ENCODE measurements around the gene FHIP2A.
"Not testable (repeated sequence)": the region's sequence is repeated elsewhere in the genome, so short reads cannot be mapped to it uniquely, and the experiment has no call there.

Gene FHIP2A

DNA sequence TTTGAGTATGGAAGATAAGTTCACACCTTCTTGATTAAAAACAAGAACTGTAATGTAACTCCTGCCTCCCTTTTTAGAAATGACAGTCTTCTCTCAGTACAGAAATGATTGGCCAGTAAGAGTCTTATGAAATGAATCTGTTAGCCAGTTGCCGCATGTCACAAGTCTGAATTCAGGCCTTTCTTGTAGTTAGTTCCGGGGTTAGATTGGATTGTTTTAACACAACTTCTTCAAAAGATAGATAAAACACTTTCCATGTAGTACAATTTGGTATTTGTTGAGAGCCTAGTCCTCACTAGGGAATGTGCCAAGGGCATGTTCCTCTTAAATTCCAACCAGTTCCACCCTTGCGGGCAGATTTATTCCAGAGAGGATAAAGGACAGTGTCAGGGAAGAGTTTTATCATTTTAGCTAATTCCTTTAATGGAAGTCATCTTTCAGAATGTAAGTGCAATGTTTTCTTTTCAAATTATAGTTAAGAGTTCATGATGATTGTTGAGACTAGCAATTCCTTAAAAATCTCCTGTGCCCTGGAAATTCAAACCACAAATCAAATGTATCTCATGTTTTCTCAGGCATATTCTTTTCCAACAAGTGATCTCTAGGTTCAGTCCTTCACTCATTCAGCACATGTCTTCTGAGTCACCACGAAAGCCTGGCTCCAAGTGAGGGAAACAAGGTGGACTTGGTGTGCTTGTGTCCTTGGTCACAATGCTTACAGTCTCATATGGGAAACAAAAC is 4.1 kb downstream of the FHIP2A start:
- FAIRE-seq (peak; percentile 89), DNase-seq (ENCODE audit: insufficient read length, low spot score) (no peak)
- no peak for TF ChIP-seq POLR2A (IDR thresholded peaks at IDR 0.05; ENCODE audit: low read depth, low read length)

DNA sequence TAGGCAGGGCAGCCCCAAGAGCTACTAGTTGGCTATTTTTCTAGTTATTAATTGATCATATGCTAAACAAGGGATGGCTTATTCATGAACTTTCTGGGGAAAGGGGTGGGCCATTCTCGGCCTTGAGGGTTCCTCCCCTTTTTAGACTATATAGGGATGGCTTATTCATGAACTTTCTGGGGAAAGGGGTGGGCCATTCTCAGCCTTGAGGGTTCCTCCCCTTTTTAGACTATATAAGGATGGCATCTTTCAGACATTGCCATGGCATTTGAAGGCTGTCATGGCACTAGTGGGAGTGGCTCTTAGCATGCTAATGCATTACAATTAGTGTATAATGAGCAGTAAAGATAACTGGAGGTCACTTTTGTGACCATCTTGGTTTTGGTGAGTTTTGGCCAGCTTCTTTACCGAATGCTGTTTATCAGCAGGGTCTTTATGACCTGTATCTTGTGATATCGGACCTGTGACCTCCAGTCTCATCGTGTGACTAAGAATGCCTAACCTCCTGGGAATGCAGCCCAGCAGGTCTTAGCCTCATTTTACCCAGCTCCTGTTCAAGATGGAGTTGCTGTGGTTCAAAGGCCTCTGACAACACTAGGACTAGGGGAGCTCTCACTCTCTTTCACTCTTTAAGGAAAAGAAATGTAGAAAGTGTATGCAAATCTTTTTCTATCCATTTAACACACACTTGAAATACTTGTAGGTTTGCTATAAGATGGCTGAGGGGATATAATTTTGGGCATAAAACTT is 7.8 kb downstream of the FHIP2A start:
- DNase-seq (ENCODE audit: insufficient read length, low spot score), result no peak
- no peak for FAIRE-seq

DNA sequence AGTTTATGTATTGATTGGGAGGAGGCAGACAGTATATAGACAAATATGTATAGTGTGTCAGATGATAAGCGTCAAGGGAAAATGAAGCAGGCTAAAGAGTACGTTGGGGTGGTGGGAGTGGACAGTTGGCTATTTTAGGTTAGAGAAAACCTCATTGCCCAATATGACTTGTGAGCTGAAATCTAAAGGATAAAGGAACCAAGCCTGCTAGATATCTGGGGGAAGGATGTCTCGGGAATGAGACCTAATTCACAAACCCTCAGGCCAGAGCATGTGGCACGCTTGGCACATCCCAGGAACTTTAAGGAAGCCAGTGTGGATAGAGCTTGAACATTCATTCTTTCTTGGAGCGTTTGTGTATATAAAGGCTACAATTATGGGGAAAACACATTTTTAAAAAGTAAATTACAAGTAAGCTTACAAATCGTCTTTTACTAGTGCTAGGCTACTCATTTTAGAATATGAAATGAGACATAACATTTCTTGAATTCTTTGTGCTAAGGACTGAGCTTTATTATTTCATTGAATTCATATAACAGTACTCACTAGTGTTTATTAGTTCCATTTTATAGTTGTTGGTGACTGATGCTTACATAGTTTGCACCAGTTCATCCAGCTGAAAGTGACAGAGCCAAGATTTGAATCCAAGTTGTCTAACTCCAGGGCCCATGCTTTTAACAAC is 9.7 kb downstream of the FHIP2A start:
- no peak for DNase-seq (ENCODE audit: insufficient read length, low spot score)
- TF ChIP-seq POLR2A (IDR thresholded peaks at IDR 0.05; ENCODE audit: low read depth, low read length), result no peak
- no peak for FAIRE-seq

More for the DNA sequence above, 7.8 kb downstream of the FHIP2A start:
- TF ChIP-seq POLR2A (IDR thresholded peaks at IDR 0.05; ENCODE audit: low read depth, low read length), result no peak

DNA sequence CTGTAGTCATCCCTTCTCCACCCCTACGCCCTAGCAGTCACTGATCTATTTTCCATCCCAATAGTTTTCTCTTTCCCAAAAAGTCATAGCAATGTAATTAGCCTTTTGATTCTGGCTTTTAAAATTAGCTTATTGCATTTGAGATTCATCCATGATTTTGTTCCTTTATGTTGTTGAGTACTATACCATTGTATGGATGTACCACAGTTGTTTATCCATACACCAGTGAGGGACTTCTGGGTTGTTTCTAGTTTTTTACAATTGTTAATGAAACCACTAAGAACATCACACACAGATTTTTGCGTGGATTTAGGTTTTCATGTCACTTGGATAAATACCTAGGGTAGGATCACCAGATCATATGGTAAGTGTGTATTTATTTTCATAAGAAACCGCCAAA is 16.1 kb downstream of the FHIP2A start:
- TF ChIP-seq POLR2A (IDR thresholded peaks at IDR 0.05; ENCODE audit: low read depth, low read length), result no peak
- FAIRE-seq (no peak), DNase-seq (ENCODE audit: insufficient read length, low spot score) (no peak)

DNA sequence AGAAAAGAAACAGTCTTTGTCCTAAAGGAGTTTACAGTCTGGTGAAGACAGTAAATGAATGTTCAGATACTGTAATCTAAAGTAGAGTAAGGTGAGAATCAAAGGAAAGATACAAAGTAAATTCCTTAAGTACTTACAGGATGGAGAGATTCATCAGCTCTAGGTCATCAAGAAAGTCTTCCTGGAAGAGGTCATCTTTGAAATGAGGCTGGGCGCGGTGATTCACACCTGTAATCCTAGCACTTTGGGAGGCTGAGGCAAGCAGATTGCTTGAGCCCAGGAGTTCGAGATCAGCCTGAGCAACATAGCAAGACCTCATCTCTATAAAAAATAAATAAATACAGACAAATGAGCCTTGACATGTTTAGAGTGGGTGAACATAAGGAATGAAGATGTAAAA is 18.3 kb downstream of the FHIP2A start:
- no peak for TF ChIP-seq POLR2A (IDR thresholded peaks at IDR 0.05; ENCODE audit: low read depth, low read length)

DNA sequence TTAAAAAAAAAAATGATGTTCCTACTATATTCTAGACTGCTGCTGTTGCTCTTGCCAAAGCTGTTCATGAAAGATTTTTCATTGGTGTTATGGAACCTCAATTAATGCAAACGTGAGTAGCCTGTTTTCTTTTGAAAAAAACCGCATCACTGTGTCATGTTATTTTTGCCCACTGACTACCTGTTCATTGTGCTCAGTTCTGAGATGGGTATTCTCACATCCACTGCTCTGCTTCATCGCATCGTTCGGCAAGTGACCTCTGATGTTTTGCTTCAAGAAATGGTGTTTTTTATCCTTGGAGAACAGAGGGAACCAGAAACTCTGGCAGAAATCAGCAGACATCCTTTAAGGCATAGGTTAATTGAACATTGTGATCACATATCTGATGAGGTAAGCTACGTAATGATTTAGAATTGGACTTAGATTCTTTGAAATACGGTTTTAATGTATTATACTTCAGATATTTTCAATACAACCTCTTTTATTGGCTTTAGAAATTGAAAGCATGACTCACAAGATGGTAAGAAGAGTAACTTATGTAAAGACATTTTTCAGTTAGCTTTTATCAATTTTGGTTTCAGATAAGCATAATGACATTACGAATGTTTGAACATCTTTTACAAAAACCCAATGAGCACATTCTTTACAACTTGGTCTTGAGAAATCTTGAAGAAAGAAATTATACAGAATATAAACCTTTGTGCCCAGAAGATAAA is 24.6 kb downstream of the FHIP2A start:
- no peak for TF ChIP-seq POLR2A (IDR thresholded peaks at IDR 0.05; ENCODE audit: low read depth, low read length)
- DNase-seq (ENCODE audit: insufficient read length, low spot score), result no peak
- no peak for FAIRE-seq

More for the DNA sequence above, 18.3 kb downstream of the FHIP2A start:
- FAIRE-seq, result no peak
- no peak for DNase-seq (ENCODE audit: insufficient read length, low spot score)

DNA sequence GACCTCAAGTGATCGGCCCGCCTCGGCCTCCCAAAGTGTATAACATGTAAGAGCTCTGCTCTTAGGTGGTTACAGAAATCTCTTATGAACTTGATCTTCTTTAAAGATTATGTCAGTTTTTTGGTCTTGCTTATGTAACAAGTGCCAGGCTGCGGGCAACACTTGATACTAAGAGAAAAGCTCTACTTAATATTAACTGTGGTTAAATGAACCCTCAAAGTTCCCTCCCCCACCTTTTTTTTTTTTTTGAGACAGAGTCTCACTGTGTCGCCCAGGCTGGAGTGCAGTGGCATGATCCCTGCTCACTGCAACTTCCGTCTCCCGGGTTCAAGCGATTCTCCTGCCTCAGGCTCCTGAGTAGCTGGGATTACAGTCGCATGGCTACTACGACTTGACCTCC is 25.9 kb downstream of the FHIP2A start:
- FAIRE-seq; DNase-seq (ENCODE audit: insufficient read length, low spot score): not testable (repeated sequence)

DNA sequence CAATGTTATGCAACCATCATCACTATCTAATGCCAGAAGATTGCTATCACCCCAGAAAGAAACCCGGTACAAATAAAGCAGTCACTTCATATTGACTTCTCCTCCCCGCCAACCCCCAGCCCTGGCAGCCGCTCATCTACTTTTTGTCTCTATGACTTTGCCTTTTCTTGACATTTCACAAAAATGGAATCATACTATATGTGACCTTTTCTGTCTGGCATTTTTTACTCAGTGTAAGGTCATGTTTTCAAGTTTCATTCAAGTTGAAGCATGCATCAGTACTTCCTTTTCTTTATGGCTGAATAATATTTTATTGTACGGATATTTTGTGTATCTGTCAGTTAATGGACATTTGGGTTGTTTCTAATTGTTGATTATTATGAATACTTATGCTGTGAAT is 28.1 kb downstream of the FHIP2A start:
- DNase-seq (ENCODE audit: insufficient read length, low spot score), result no peak
- no peak for TF ChIP-seq POLR2A (IDR thresholded peaks at IDR 0.05; ENCODE audit: low read depth, low read length)
- FAIRE-seq, result no peak

DNA sequence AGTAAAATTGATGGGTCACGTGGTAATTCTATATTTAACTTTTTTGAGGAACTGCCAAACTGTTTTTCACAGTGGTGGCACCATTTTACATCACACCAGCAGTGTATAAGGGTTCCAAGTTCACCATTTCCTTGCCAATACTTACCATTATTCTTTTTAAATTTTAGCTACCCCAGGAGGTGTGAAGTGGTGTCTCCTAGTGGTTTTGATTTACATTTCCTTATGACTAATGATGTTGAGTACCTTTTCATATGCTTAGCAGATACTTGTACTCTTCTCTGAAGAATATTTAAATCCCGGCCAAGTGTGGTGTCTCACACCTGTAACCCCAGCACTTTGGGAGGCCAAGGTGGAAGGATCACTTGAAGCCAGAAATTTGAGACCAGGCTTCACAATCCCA is 28.5 kb downstream of the FHIP2A start:
- DNase-seq (ENCODE audit: insufficient read length, low spot score) (no peak), FAIRE-seq (no peak)
- TF ChIP-seq POLR2A (IDR thresholded peaks at IDR 0.05; ENCODE audit: low read depth, low read length), result no peak

DNA sequence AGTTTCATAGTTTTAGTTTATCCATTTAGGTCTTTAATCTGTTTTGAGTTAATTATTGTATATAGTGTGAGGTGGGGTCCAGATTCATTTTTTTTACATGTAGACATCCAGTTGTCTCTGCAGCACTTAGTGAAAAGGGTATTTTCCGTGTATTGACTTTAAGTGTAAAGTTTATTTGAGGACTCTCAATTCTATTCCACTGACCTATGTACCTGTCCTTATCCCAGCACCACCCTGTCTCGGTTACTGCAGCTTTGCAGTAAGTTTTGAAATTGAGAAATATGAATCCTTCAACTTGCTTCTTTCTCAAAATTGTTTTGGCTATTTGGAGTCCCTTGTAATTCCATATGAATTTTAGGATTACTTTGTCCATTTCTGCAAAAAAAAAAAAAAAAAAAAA is 29.8 kb downstream of the FHIP2A start:
- FAIRE-seq, result no peak
- TF ChIP-seq POLR2A (IDR thresholded peaks at IDR 0.05; ENCODE audit: low read depth, low read length), result no peak
- no peak for DNase-seq (ENCODE audit: insufficient read length, low spot score)

DNA sequence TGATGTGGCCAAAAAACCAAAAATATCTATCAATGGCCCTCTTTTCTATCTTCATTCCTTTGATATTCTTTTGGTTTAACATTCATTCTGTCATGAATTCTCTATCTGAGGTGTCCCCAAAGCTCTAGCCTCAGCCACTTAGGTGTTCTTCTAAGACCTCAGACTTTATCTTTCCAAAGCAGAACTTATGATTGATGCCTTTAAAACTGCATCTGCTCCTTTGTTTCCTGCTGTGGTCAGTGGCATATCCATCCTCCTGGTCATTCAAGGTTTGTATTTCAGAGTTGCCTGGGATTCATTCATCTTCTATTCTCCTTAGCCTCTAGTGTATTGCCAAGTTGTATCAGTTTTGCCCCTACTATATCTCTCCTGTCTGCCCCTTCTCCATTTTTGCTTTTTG is 30.6 kb downstream of the FHIP2A start:
- TF ChIP-seq POLR2A (IDR thresholded peaks at IDR 0.05; ENCODE audit: low read depth, low read length), result no peak
- FAIRE-seq (no peak), DNase-seq (ENCODE audit: insufficient read length, low spot score) (no peak)

DNA sequence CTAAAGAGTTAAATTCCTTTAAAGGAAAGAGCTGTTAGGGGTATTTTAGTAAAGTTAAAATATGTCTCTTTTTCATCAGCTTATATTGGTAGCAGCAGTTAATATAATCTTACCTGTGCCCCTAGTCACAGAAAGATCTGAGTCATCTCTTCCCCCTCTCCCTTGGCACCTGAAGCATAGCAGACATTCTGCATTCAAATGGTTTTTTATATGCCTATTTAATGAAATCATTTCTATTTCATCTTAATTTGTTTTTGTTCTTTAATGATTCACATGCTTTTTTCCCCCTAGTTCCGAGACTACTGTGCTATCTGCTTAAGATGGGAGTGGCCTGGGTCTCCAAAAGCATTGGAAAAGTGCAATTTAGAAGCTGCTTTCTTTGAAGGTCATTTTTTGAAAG is 33.3 kb downstream of the FHIP2A start:
- no peak for TF ChIP-seq POLR2A (IDR thresholded peaks at IDR 0.05; ENCODE audit: low read depth, low read length)
- no peak for DNase-seq (ENCODE audit: insufficient read length, low spot score)
- no peak for FAIRE-seq

DNA sequence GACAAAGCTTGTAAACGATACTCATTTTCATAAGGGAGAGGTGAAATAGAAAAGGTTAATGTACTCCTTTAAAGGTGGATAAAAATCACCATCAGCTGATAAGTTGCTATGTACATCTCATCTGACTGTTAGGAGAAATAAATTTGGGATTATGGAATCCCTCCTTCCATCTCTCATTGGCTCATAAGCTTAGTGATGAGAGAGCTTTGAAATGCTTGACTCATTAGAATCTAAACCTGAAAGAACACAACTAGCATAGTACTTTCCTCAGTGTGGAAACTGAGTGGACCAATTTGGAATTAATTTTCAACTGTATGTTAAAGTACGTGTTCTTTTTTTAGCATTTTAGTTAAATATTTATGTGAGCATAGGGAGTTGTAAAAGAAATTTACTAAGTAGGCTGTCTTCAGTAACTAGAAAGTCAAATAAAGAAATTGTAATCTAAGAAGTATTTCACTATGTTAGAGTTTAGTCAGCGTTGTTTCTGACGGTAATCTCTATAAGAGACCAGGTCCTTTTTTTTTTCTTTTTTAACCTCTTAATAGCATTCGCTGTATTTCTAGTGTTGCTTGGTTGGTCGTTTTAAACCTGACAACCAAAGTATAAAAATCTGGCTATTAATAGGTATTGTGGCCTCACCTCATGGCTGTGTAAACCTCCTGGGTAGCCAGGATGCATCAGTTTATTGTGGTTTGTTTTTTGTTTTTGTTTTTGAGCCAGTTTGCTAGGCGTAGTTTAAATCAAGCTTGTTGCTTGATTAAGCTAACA is 34.4 kb downstream of the FHIP2A start:
- FAIRE-seq (peak; percentile 96), DNase-seq (ENCODE audit: insufficient read length, low spot score) (no peak)
- no peak for TF ChIP-seq POLR2A (IDR thresholded peaks at IDR 0.05; ENCODE audit: low read depth, low read length)
